Islet of Langerhans (tissue), 1 donor: Measurements from ENCODE around the gene IRF2.

ENCODE experiments used
- FAIRE-seq: peaks from one replicate; lab custom pipeline; 2011; peaks lifted over from hg19 to GRCh38; lab: Jason Lieb, UNC

Gene IRF2

GRCh38 chr4:184474263-184475095 is at the start of gene IRF2:
Gene IRF2, minus strand, starts transcription at chr4:184474550. Its CDS starts 45,486 bp downstream, at chr4:184429064.
- no peak for FAIRE-seq

- FAIRE-seq = no peak
Measured at GRCh38 chr4:184515606-184516005, 41.3 kb upstream of the IRF2 start.

DNA sequence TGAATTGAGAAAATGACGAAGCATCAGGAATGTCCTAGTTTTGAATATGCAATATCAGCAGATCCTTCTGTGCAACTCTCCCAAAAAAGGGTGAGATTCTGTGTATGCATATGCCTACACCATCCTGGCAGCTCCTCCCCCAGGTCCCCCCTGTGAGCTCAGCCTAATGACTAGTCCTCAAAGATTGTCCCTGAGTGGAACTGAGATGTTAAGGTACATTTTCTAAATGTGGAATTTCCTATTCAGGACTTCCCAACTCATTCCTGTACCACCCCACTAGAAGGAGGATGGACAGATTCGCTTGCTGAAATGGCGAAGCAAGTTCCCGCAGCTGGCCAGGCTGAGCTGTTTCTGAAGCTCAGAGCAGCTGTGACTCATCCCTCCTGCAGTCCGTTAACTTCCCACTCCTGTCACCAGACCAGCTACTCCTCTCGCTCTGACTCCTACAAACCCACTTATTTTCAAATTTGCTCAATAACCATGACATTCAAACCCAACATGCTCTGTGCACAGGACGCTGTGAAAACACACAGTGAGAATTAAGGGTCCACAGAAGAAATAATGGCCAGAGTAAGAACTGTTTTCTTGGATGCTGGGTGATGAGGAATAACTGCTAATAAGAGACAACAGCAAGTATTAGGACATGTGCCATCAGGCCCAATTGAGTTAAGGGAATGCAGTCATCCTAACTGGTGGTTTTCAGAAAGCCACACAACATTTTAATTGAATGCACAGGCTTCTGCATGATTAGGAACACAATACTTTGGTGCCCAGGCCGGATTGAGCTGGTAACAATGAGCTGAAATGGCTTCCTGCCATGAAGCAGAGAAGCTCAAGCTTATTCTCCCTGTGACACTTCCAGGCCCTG is 40.0 kb upstream of the IRF2 start:
- no peak for FAIRE-seq

DNA sequence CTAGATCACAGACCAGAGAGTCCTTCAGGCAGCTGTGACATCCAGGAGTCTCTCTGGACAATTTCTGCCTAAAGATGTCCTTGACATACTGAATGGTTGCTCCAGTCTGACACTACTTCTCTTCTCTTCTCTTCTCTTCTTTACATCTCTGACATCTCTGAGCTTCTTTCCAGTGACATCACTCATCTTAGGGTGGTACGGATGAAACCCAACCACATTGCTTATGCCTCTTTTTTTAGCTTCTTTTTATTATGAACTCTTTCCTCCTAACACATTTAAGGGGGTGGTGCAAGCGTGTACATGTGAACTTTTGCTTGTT is 39.4 kb upstream of the IRF2 start:
- no peak for FAIRE-seq

GRCh38 chr4:184511156-184511555 is 36.8 kb upstream of the IRF2 start:
- FAIRE-seq = no peak

GRCh38 chr4:184510401-184510800 is 36.1 kb upstream of the IRF2 start:
- no peak for FAIRE-seq

- FAIRE-seq = no peak
Measured at GRCh38 chr4:184506527-184507121, 32.3 kb upstream of the IRF2 start.

DNA sequence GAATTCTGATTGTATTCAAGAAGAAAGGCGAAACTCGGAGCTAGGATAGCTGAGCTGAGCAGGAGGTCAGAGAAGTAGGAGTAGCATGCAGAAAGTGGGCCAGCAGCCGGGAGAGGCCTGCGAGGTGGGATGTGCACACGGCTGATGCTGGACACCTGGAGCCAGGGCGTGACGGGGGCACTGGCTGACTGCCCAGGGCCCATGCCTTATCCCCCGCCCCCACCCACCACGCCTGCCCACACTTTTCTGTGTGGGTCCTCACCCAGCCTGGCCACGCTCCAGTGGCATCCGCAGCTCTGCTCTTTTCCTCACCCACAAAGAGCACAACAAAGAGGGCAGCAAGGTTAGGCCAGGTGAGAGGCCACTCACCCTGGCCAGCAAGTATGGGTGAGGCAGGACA is 30.0 kb upstream of the IRF2 start:
- no peak for FAIRE-seq

DNA sequence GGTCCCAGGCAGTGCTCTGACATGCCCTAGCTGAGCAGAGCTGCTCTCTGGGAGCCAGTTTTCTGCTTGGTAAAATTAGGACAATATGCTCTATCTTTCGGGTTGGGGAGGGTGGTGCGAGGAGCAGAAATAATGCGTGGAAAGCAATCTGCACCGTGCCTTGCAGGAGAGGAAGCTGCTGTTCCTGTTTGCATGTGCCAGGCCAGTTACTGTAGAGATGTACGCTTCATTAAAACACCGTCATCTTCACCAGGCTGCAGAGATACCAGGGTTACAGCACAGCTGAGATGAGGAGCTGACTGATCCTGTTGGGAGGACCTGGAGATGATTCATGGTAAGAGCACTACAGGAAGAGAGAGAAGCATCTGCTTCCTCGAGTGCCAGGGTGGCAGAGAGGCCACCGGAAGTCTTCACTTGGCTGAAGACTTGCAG is 29.5 kb upstream of the IRF2 start:
- peak; percentile 87 for FAIRE-seq

DNA sequence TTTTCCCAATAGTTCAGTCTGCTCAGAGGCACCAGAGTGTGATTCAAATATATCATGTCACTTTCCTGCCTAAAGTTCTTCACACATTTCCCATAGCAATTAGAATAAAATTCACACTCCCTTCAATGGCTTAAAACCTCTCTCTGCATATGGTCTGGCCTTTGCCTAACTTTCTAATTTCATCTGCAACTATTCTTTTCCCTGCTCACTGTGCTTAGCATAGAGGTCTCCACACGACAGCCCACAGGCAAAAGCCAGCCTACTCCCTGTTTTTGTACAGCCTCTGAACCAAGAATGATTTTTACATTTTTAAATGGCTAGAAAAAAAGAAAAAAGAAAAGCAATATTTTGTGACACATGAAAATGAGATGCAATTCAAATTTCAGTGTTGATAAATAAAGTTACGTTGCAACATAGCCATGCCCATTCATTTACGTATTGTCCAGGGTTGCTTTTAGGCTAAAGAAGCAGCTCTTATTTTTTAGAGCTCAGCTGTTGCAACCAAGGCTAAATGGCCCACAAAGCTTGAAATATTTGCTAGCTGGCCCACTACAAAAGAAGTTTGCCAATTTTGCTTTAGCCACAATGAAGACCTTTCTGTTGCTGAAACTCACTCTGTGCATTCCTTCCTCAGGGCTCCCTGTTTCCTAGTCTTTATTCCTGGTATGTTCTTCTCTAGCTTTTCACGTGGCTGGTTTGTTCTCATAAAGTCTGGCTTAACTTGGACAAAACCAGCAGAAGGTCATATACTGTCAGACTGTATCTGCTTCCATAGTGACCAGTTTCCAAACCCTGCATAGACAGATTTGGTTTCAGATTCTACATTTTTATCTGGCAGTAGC is 26.6 kb upstream of the IRF2 start:
- FAIRE-seq = no peak

GRCh38 chr4:184499996-184500395 is 25.6 kb upstream of the IRF2 start:
- no peak for FAIRE-seq

DNA sequence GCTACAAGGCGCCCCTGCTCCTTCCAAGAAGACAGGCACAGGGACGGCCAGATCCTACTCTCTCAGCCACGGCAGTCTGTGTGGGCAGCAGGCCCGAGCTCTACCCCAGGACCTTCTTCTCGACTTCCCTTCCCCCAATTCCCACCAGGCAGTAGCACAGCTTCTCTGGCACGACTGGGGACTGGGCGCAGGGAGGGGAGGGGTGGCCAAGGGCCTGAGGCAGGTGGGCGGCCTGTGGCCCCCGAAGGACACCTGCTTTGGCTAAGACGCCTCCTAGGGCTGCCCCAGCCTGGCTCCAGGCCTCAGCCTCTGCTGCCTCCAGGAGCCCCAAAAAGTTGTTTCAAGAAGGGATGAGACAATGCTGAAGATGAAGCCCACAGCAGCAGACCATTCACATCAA is 24.2 kb upstream of the IRF2 start:
- no peak for FAIRE-seq

GRCh38 chr4:184489771-184490170 is 15.4 kb upstream of the IRF2 start:
- FAIRE-seq = no peak

DNA sequence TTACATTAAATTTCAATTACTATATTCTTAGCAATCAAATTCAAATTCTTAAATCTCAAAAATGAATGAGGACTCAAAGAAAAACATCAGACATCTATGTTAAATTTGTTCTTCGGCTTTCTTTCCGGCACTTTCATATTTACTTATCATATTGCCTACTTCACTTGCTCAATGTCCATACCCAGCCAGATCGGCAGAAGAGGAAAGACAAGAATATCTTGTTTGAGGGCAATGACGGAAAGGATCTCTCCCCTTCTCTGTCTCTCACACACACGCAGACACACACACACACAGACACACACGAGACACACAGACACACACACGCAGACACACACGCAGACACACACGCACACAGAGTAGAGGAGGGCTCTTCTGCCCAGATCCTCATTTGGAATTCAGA is 13.2 kb upstream of the IRF2 start:
- FAIRE-seq = no peak

DNA sequence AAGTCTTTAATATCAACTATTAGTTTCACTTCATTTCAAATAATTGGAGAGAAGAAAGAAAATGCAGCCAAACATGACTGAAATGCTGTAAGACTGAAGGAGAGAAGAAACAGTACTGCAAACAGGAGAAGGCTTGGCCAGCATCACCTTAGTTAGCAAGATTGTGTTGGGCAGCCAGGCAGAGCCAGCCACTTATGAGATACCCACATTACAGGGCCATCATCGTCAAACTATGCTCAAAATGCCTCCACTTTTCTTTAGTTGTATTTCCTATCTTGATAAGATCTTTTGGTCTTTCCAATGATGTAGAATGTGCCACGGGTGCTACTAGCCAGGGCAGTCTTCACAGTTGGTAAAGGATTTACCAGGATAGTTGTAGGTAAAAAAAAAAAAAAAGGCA is 10.9 kb upstream of the IRF2 start:
- FAIRE-seq = no peak

- no peak for FAIRE-seq
Measured at GRCh38 chr4:184481544-184481943, 7.2 kb upstream of the IRF2 start.

DNA sequence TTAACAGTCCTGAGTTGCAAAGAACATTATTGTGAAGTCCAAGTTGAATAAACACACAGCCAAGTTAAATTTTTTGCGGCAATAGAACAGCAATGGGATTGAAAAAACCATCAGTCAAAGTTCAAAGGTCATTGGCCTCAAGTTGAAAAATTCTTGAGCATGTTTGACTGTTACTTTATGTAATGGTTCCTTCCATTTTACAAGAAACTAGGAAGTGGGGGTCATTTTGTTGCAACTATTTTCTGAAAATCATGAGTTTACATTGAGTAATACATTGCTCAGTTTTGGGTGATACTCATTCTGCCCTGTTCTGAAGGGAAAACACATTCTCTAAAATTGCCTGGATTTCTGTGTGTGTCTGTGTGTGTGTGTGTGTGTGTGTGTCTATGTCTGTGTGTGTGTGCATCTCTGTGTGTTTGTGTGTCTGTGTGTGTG is 5.2 kb upstream of the IRF2 start:
- no peak for FAIRE-seq

GRCh38 chr4:184477201-184477999 is 3.0 kb upstream of the IRF2 start:
- FAIRE-seq = no peak

GRCh38 chr4:184476695-184477094 is 2.3 kb upstream of the IRF2 start:
- no peak for FAIRE-seq

- no peak for FAIRE-seq
Measured at GRCh38 chr4:184475498-184475897, 1.1 kb upstream of the IRF2 start.

GRCh38 chr4:184475096-184475461 is 729 bp upstream of the IRF2 start:
- no peak for FAIRE-seq
